A549 (cell line): ENCODE measurements around the gene CREB5. TPM values are rescaled to one million over a fixed set of nuclear protein-coding genes. Genes with fewer than 3 reads are reported as not detected.

Experiments
- ATAC-seq, 2 experiments: fragments of 200-7000 bp in 1 of 2; fragments of >200 bp in 1 of 2; cut with Nextera tagmentation in 1 of 2; cut with Tn5 transposase in 1 of 2; 3 replicates each; pipeline versions ENCODE4 v1.8.0 to v1.9.1; 2018 to 2020; ENCODE audit warnings: mild to moderate bottlenecking in 1 of 2, moderate library complexity in 1 of 2
- CTCF ChIA-PET: fragments of 300-600 bp; sonication (Branson Sonifier 250); formaldehyde crosslinking; extraction: SDS; loops from one replicate; lab custom pipeline; 2021; ENCODE audit warnings: antibody characterized with exemption, inconsistent platforms; lab: Yijun Ruan, JAX
- POLR2A ChIA-PET: fragments of 350-600 bp; formaldehyde crosslinking; extraction: SDS; loops from one replicate; lab custom pipeline; 2021; ENCODE audit warnings: antibody characterized with exemption, inconsistent platforms; lab: Yijun Ruan, JAX
- DNase-seq, 2 experiments: peaks; one replicate each; pipeline versions ENCODE4 v3.0.0 to v3.0.0-alpha.2; 2011 to 2016; ENCODE audit warnings: low read depth in 1 of 2, low spot score in 1 of 2
- FAIRE-seq: peaks from 2 replicates; lab custom pipeline; 2011; peaks lifted over from hg19 to GRCh38; lab: Jason Lieb, UNC
- H3K27ac ChIP-seq, 2 experiments: fragments of >200 bp; sonication (Bioruptor Twin); formaldehyde crosslinking; 3 replicates each; pipeline ENCODE4 v1.5.1; 2016 to 2017
- H3K4me1 ChIP-seq: fragments of >200 bp; sonication (Bioruptor Twin); formaldehyde crosslinking; 3 replicates; pipeline ENCODE4 v1.6.1; 2016
- H3K4me2 ChIP-seq: fragments of >200 bp; sonication (Bioruptor Twin); formaldehyde crosslinking; 3 replicates; pipeline ENCODE4 v1.6.1; 2016
- H3K4me3 ChIP-seq: fragments of >200 bp; sonication (Bioruptor Twin); formaldehyde crosslinking; 3 replicates; pipeline ENCODE4 v1.5.1; 2016
- H3K9me3 ChIP-seq: fragments of >200 bp; sonication (Bioruptor Twin); formaldehyde crosslinking; 3 replicates; pipeline ENCODE4 v1.6.1; 2016
- CBX2 ChIP-seq: fragments of 200-600 bp; sonication (generic); IDR thresholded peaks from 2 replicates; pipeline ENCODE4 v1.6.1; 2016; ENCODE audit warnings: low read depth, mild to moderate bottlenecking, borderline replicate concordance
- CHD2 ChIP-seq: fragments of 150-350 bp; IDR thresholded peaks from 2 replicates; pipeline ENCODE4 v1.6.1; 2014; ENCODE audit warnings: low read length; ENCODE audit not compliant: partially characterized antibody
- EHF ChIP-seq: fragments of 250-450 bp; sonication (Bioruptor Pico); IDR thresholded peaks from 2 replicates; pipeline ENCODE4 v1.5.0; 2020; ENCODE audit warnings: mild to moderate bottlenecking
- EHMT2 ChIP-seq: fragments of 200-600 bp; sonication (generic); IDR thresholded peaks from 2 replicates; pipeline ENCODE4 v1.6.1; 2016; ENCODE audit warnings: antibody characterized with exemption, low read depth, mild to moderate bottlenecking, moderate library complexity
- ESRRA ChIP-seq: fragments of 150-350 bp; IDR thresholded peaks from 2 replicates; pipeline ENCODE4 v1.6.1; 2014; ENCODE audit warnings: mild to moderate bottlenecking, low read length, borderline replicate concordance
- FOXS1 ChIP-seq: fragments of 250-450 bp; sonication (Bioruptor Pico); IDR thresholded peaks from 2 replicates; pipeline ENCODE4 v1.5.0; 2020; ENCODE audit warnings: mild to moderate bottlenecking, moderate library complexity
- HEYL ChIP-seq: fragments of 250-450 bp; sonication (Bioruptor Pico); IDR thresholded peaks from 2 replicates; pipeline ENCODE4 v1.8.0; 2021; ENCODE audit warnings: mild to moderate bottlenecking, moderate library complexity
- JUNB ChIP-seq: fragments of >200 bp; sonication (Bioruptor Twin); formaldehyde crosslinking; IDR thresholded peaks from 2 replicates; pipeline ENCODE4 v1.6.1; 2016
- KDM5A ChIP-seq: fragments of 200-600 bp; sonication (generic); IDR thresholded peaks from 2 replicates; pipeline ENCODE4 v1.6.1; 2016; ENCODE audit warnings: antibody characterized with exemption, mild to moderate bottlenecking
- MYC ChIP-seq: IDR thresholded peaks from 2 replicates; pipeline ENCODE4 v1.6.1; 2012; ENCODE audit warnings: mild to moderate bottlenecking, inconsistent platforms, low read length, improper control_type of control experiment, borderline replicate concordance
- NFE2L2 ChIP-seq: fragments of 150-350 bp; conservative IDR thresholded peaks from 2 replicates; pipeline ENCODE4 v1.6.1; 2014; ENCODE audit warnings: low read length
- NPAS2 ChIP-seq: fragments of 250-450 bp; sonication (Bioruptor Pico); IDR thresholded peaks from 2 replicates; pipeline ENCODE4 v1.8.0; 2022; ENCODE audit warnings: mild to moderate bottlenecking, moderate library complexity, borderline replicate concordance
- NR3C1 ChIP-seq: fragments of >200 bp; sonication (Bioruptor Twin); formaldehyde crosslinking; IDR thresholded peaks from 3 replicates; pipeline ENCODE4 v1.6.1; 2017
- POLR2A ChIP-seq: IDR thresholded peaks from 2 replicates; pipeline ENCODE4 v1.6.1; 2012; ENCODE audit warnings: mild to moderate bottlenecking, low read length
- RCOR1 ChIP-seq: fragments of 150-350 bp; IDR thresholded peaks from 2 replicates; pipeline ENCODE4 v1.6.1; 2014; ENCODE audit warnings: antibody characterized with exemption, low read length, low read depth
- TP53 ChIP-seq: fragments of 250-450 bp; sonication (Bioruptor Pico); IDR thresholded peaks from 2 replicates; pipeline ENCODE4 v1.5.0; 2021; ENCODE audit warnings: mild to moderate bottlenecking, moderate library complexity
- ZC3H11A ChIP-seq: fragments of 450-650 bp; IDR thresholded peaks from 2 replicates; pipeline ENCODE4 v1.6.1; 2014; ENCODE audit warnings: antibody characterized with exemption, mild to moderate bottlenecking
- ZNF302 ChIP-seq: fragments of 250-450 bp; sonication (Bioruptor Pico); IDR thresholded peaks from 2 replicates; pipeline ENCODE4 v1.9.0; 2021; ENCODE audit warnings: inconsistent platforms, mild to moderate bottlenecking, moderate library complexity
- ZSCAN20 ChIP-seq: fragments of 250-450 bp; sonication (Bioruptor Pico); IDR thresholded peaks from 2 replicates; pipeline ENCODE4 v1.8.0; 2022; ENCODE audit warnings: mild to moderate bottlenecking, moderate library complexity
- whole genome bisulfite sequencing: methylation state at CpG from one replicate; pipeline ENCODE4 v1.1.6; 2017; ENCODE audit errors: missing lambda C conversion rate; 5-methylcytosine and 5-hydroxymethylcytosine counted together
- polyA plus RNA-seq, 4 experiments: library from polyadenylated mRNA; depleted of rRNA in 3 of 4; stranded (reverse); fragments of >200 nt; fragmentation: RNase III in 1 of 4; extraction: RNeasy Plus Mini Kit Qiagen cat#74134 plus additional on column Dnase treatment in 1 of 4; gene quantifications; 2 replicates in 3 of 4; 3 replicates in 1 of 4; pipeline ENCODE4 v1.2.3, GENCODE V29; 2011 to 2017
- TF ChIP-seq, protein P1 (sequence below): fragments of >200 bp; sonication (Bioruptor Twin); formaldehyde crosslinking; IDR thresholded peaks from 3 replicates; pipeline ENCODE4 v1.6.1; 2016
- TF ChIP-seq, protein P2 (sequence below): fragments of 250-450 bp; sonication (Bioruptor Pico); IDR thresholded peaks from 2 replicates; pipeline ENCODE4 v1.5.0; 2021; ENCODE audit warnings: mild to moderate bottlenecking, moderate library complexity, borderline replicate concordance
- TF ChIP-seq, protein P3 (sequence below): fragments of 250-450 bp; sonication (Bioruptor Pico); IDR thresholded peaks from 2 replicates; pipeline ENCODE4 v1.5.0; 2020; ENCODE audit warnings: low read depth, mild to moderate bottlenecking, moderate library complexity

The CREB5 gene
- polyA plus RNA-seq, 2 of the 4 experiments (the other 2 are of a cell fraction): 0.61 to 1.5 TPM

DNA sequence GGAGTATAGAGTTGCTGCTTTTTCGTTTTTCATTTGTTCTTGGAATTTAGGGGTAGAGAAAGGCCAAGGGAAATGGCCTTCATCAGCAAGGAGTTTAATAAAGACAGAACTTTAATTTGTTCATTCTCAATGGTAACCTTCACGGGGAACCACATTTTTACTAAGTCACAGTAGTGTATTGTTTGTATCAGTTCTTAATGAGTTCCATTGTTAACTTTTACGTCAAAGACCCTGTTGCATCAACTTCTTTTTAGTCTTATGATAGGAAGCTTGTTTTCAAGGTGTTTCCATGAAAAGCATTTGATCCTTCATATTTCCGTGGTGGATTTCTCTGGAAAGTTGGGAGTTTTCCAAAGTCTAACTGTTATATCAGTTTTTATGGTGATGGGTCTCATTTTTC lies 169.9 kb downstream of the CREB5 start:
- POLR2A ChIA-PET: no interaction called here
- Histone ChIP-seq H3K9me3 (no peaks in the 10 kb centered on the region), H3K27ac (no peak overlapping the region), H3K4me3 (no peak overlapping the region), H3K4me2 (no peak overlapping the region), H3K4me1 (no peaks in the 10 kb centered on the region)
- CTCF ChIA-PET: no interaction called here
- no peak for TF ChIP-seq JUNB
- no peak for TF ChIP-seq POLR2A
- TF ChIP-seq NPAS2: no peak
- TF ChIP-seq CBX2: no peak
- TF ChIP-seq NFE2L2: no peak
- TF ChIP-seq, protein P1, sequence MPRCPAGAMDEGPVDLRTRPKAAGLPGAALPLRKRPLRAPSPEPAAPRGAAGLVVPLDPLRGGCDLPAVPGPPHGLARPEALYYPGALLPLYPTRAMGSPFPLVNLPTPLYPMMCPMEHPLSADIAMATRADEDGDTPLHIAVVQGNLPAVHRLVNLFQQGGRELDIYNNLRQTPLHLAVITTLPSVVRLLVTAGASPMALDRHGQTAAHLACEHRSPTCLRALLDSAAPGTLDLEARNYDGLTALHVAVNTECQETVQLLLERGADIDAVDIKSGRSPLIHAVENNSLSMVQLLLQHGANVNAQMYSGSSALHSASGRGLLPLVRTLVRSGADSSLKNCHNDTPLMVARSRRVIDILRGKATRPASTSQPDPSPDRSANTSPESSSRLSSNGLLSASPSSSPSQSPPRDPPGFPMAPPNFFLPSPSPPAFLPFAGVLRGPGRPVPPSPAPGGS: no peak
- no peak for TF ChIP-seq FOXS1
- no peak for TF ChIP-seq ZSCAN20
- TF ChIP-seq, protein P2, sequence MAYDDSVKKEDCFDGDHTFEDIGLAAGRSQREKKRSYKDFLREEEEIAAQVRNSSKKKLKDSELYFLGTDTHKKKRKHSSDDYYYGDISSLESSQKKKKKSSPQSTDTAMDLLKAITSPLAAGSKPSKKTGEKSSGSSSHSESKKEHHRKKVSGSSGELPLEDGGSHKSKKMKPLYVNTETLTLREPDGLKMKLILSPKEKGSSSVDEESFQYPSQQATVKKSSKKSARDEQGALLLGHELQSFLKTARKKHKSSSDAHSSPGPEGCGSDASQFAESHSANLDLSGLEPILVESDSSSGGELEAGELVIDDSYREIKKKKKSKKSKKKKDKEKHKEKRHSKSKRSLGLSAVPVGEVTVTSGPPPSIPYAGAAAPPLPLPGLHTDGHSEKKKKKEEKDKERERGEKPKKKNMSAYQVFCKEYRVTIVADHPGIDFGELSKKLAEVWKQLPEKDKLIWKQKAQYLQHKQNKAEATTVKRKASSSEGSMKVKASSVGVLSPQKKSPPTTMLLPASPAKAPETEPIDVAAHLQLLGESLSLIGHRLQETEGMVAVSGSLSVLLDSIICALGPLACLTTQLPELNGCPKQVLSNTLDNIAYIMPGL (CRISPR knock-in tag): no peak
- no peak for TF ChIP-seq EHF (CRISPR knock-in tag)
- no peak for TF ChIP-seq MYC
- TF ChIP-seq, protein P3, sequence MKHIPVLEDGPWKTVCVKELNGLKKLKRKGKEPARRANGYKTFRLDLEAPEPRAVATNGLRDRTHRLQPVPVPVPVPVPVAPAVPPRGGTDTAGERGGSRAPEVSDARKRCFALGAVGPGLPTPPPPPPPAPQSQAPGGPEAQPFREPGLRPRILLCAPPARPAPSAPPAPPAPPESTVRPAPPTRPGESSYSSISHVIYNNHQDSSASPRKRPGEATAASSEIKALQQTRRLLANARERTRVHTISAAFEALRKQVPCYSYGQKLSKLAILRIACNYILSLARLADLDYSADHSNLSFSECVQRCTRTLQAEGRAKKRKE (CRISPR knock-in tag): no peak
- no peak for TF ChIP-seq CHD2
- TF ChIP-seq ESRRA: no peak
- no peak for TF ChIP-seq ZC3H11A
- TF ChIP-seq HEYL (CRISPR knock-in tag): no peak
- no peak for TF ChIP-seq KDM5A
- no peak for ATAC-seq
- FAIRE-seq: no peak
- no peak for DNase-seq
- 26% methylated on average over 4 of the region's 4 CpGs for WGBS

DNA sequence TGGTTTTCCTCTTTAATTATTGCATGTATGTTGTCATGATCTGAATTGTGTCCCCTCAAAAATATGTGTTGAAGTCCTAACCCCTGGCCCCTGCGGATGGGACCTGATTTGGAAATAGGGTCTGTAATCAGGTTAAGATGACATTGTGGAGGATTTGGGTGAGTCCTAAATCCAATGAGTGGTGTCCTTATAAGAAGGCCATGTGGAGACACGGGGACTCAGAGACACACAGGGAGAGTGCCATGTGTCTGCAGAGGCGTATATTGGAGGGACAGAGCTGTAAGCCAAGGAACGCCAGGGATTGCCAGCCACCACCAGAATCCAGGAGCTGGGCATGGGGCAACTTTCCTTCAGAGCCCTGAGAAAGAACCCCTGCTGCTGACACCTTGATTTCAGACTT lies 171.9 kb downstream of the CREB5 start:
- Histone ChIP-seq H3K4me1 (no peaks in the 10 kb centered on the region), H3K27ac (no peak overlapping the region), H3K4me2 (no peak overlapping the region), H3K9me3 (no peaks in the 10 kb centered on the region), H3K4me3 (no peak overlapping the region)
- POLR2A ChIA-PET: no interaction called here
- TF ChIP-seq, protein P1: no peak
- no peak for TF ChIP-seq NR3C1
- TF ChIP-seq EHMT2: no peak
- TF ChIP-seq TP53 (CRISPR knock-in tag): no peak
- TF ChIP-seq RCOR1: no peak
- TF ChIP-seq EHF (CRISPR knock-in tag): no peak
- TF ChIP-seq ZNF302: no peak
- no peak for TF ChIP-seq NFE2L2
- 46% methylated on average over 4 of the region's 4 CpGs for WGBS
- DNase-seq (no peak), ATAC-seq (no peak), FAIRE-seq (no peak)
- CTCF ChIA-PET: no interaction called here
